ENCODE measurements around the gene SCARB1.
A peak's percentile ranks its signal among the peaks of the same experiment; 100 is the strongest.

Gene SCARB1

GRCh38 chr12:124765581-124766489, 97.8 kb downstream of the SCARB1 start:
- Histone ChIP-seq H3K4me1 (ENCODE audit: control insufficient read depth, low read length) (peaks cover 7% of the 10 kb centered on the region), H3K27ac (ENCODE audit: low read depth, low read length) (no peak overlapping the region), H3K4me2 (ENCODE audit: low read length) (no peak overlapping the region)

GRCh38 chr12:124764870-124765580, 98.6 kb downstream of the SCARB1 start:
- H3K4me3 ChIP-seq (ENCODE audit: low read length) = no peak overlapping the region
- no peaks in the 10 kb centered on the region for H3K36me3 ChIP-seq (ENCODE audit: control insufficient read depth, low read length)
- TF ChIP-seq EZH2phosphoT487 (IDR thresholded peaks at IDR 0.05; ENCODE audit: borderline replicate concordance, low read length) (no peak), CTCF (IDR thresholded peaks at IDR 0.05; ENCODE audit: low read depth, low read length, poor library complexity, severe bottlenecking) (no peak)
- H4K20me1 ChIP-seq (ENCODE audit: control insufficient read depth, insufficient read depth, low read depth, low read length) = no peaks in the 10 kb centered on the region; the same call in 1 of the 2 replicates
- no peaks in the 10 kb centered on the region for H3K9me2 ChIP-seq (replicated peaks; ENCODE audit: control insufficient read depth, low read length)
- H3K27me3 ChIP-seq (ENCODE audit: control insufficient read depth, low read length) = peaks cover 4% of the 10 kb centered on the region
- no peaks in the 10 kb centered on the region for H3F3A ChIP-seq (ENCODE audit: control insufficient read depth, insufficient read depth)
- no peaks in the 10 kb centered on the region for H3K79me2 ChIP-seq (ENCODE audit: control insufficient read depth, low read length)
- peaks cover 21% of the 10 kb centered on the region for H3K9me3 ChIP-seq (ENCODE audit: control insufficient read depth, insufficient read depth, low read length)
- H3K4me2 ChIP-seq (ENCODE audit: low read length) = no peak overlapping the region
- H3K4me1 ChIP-seq (ENCODE audit: control insufficient read depth, low read length) = peaks cover 7% of the 10 kb centered on the region
- H3K27ac ChIP-seq (ENCODE audit: low read depth, low read length) = no peak overlapping the region

More at GRCh38 chr12:124765581-124766489, 97.8 kb downstream of the SCARB1 start:
- no peaks in the 10 kb centered on the region for H3K9me2 ChIP-seq (replicated peaks; ENCODE audit: control insufficient read depth, low read length)
- H3K27me3 ChIP-seq (ENCODE audit: control insufficient read depth, low read length) = peaks cover 10% of the 10 kb centered on the region
- H3K4me3 ChIP-seq (ENCODE audit: low read length) = no peak overlapping the region
- no peaks in the 10 kb centered on the region for H3F3A ChIP-seq (ENCODE audit: control insufficient read depth, insufficient read depth)
- TF ChIP-seq EZH2phosphoT487 (IDR thresholded peaks at IDR 0.05; ENCODE audit: borderline replicate concordance, low read length) (no peak), CTCF (IDR thresholded peaks at IDR 0.05; ENCODE audit: low read depth, low read length, poor library complexity, severe bottlenecking) (no peak)
- no peaks in the 10 kb centered on the region; the same call in 1 of the 2 replicates for H4K20me1 ChIP-seq (ENCODE audit: control insufficient read depth, insufficient read depth, low read depth, low read length)
- no peaks in the 10 kb centered on the region for H3K36me3 ChIP-seq (ENCODE audit: control insufficient read depth, low read length)
- no peaks in the 10 kb centered on the region for H3K79me2 ChIP-seq (ENCODE audit: control insufficient read depth, low read length)
- peaks cover 21% of the 10 kb centered on the region for H3K9me3 ChIP-seq (ENCODE audit: control insufficient read depth, insufficient read depth, low read length)

- H3K9me3 ChIP-seq (ENCODE audit: control insufficient read depth, insufficient read depth, low read length) = peaks cover 21% of the 10 kb centered on the region
- H3K4me2 ChIP-seq (ENCODE audit: low read length) = no peak overlapping the region
- no peaks in the 10 kb centered on the region; the same call in 1 of the 2 replicates for H4K20me1 ChIP-seq (ENCODE audit: control insufficient read depth, insufficient read depth, low read depth, low read length)
- H3K4me3 ChIP-seq (ENCODE audit: low read length) = no peak overlapping the region
- TF ChIP-seq CTCF (IDR thresholded peaks at IDR 0.05; ENCODE audit: low read depth, low read length, poor library complexity, severe bottlenecking) (peak; percentile 66), EZH2phosphoT487 (IDR thresholded peaks at IDR 0.05; ENCODE audit: borderline replicate concordance, low read length) (no peak)
- no peaks in the 10 kb centered on the region for H3K36me3 ChIP-seq (ENCODE audit: control insufficient read depth, low read length)
- peaks cover 2% of the 10 kb centered on the region; the same call in 1 of the 2 replicates for H3K27me3 ChIP-seq (ENCODE audit: control insufficient read depth, low read length)
- H3K4me1 ChIP-seq (ENCODE audit: control insufficient read depth, low read length) = peaks cover 7% of the 10 kb centered on the region
- no peaks in the 10 kb centered on the region for H3K79me2 ChIP-seq (ENCODE audit: control insufficient read depth, low read length)
- no peak overlapping the region for H3K27ac ChIP-seq (ENCODE audit: low read depth, low read length)
- H3F3A ChIP-seq (ENCODE audit: control insufficient read depth, insufficient read depth) = no peaks in the 10 kb centered on the region
- H3K9me2 ChIP-seq (replicated peaks; ENCODE audit: control insufficient read depth, low read length) = no peaks in the 10 kb centered on the region
Observed at GRCh38 chr12:124764451-124764850, 99.2 kb downstream of the SCARB1 start.
